ENCODE data around the gene TRIM66.

GRCh38 chr11:8608652-8609051 lies 73.8 kb downstream of the TRIM66 start:
- TF ChIP-seq POLR2A (IDR thresholded peaks at IDR 0.05) (no peak), EP300 (IDR thresholded peaks at IDR 0.05; ENCODE audit: low read depth) (no peak)
